G401 (cell line): ENCODE measurements around the gene EHD1. TPM values are rescaled to one million over a fixed set of nuclear protein-coding genes. Genes with fewer than 3 reads are reported as not detected.

Experiments
- DNase-seq: peaks from one replicate; pipeline ENCODE4 v3.0.0-alpha.2; 2015; ENCODE audit warnings: low spot score
- in situ Hi-C: cut with HindIII; loops from 2 replicates; pipeline ENCODE4 v1.10.0; 2016; ENCODE audit warnings: low sequenced_read_pairs, mixed read lengths
- total RNA-seq: library from RNA; depleted of rRNA; stranded (reverse); fragments of >200 nt; shearing (Covaris generic); gene quantifications from 2 replicates; pipeline ENCODE4 v1.2.3, GENCODE V29; 2014

The EHD1 gene
- total RNA-seq, 1 experiment from 2014 or later = 32.4 TPM

DNA sequence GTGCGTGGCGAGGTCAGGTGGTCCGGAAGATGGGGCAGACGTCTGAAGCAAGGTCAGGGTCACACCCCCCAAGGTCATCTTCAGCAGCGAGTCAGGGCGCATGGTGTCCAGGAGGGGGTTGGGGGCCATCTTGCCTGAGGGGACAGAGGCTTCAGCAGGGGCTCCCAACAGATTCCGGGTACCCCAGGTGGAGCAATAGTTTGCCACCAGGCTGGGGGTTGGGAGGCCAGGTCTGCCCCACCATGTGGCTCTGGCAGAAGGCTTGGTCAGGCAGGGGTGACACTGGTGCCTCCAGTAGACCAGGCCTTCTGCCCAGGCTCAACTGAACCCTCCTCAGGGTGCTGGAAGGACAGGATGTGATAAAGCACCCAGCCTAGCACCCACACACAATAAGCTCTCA, 32.7 kb upstream of the EHD1 start:
- no peak for DNase-seq
- in situ Hi-C loops = no loop called here

- DNase-seq = no peak
- in situ Hi-C loops = no loop called here
Measured at GRCh38 chr11:64910451-64911093, 32.2 kb upstream of the EHD1 start.

- no peak for DNase-seq
- in situ Hi-C loops = no loop called here
Measured at GRCh38 chr11:64909653-64910343, 31.4 kb upstream of the EHD1 start.

DNA sequence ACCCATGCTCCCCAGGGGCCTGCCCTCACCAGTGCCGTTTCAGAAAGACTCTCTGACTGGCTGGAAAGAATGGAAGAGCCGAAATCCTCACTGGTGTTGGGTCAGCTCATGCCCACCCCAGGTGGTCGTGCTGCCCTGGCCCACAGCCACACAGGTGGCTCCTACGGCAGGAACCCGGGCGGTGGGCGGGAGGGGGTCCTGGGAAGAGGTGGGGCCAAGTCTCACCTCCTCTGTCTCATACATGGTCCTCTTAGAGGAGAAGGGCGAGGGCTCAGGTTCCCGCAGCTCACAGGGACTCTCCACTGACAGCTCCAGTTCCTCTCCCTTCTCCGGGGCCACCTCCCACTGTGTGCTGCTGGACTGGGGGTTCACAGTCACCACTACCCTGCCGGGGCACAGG, 30.3 kb upstream of the EHD1 start:
- in situ Hi-C loops = no loop called here
- no peak for DNase-seq

DNA sequence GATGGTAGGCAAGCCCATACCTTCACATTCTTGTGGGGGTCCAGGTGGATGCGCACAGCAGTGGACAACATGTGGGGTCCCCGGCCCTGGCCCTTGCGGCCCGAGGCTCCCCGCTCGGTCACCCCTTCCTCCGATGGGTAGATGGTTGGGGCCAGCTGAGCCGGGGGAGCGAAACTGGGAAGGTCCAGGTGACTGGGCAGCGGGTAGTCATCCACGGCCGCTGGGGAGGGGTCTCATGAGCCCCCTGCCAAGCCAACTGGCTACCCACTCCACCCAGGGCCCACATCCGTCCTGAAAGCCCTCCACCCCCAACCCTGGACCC, 27.9 kb upstream of the EHD1 start:
- no peak for DNase-seq
- in situ Hi-C loops = no loop called here

DNA sequence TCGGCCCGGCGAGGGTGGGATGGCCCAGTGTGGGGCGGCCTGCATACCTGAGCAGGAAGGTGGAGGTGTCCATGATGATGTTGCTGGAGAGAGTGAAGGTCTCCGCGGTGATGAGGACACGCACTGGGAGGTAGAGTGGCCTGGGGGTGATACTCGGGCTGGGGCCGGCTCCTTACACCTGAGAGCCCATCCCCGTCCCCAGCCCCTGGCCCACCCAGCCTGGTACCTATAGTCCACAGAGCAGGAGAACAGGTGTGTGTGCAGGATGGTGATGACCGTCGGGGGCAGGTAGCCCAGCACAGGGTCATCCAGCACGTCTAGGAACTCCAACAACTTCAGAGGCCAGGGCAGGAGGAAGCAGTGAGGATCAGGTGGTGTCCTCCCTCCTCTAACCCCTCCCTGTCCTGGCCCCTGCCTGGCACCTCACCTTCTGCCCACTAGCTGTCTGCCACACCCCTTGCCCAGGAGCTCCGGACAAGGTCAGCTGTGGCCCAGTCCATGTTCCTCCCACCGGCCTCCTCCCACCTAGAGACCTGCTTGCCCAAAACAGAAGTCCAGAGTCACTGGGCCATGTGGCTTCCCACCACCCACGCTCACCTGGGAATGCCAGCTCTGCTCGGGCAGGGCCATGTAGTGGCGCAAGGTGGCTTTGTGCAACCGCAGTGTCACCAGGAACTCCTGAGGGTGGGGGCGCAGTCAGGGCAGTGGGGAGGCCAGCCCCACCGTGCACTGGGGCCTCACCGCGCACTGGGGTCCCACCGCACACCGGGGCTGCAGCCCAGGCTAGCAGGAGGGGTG, 27.3 kb upstream of the EHD1 start:
- in situ Hi-C loops = no loop called here
- no peak for DNase-seq

DNA sequence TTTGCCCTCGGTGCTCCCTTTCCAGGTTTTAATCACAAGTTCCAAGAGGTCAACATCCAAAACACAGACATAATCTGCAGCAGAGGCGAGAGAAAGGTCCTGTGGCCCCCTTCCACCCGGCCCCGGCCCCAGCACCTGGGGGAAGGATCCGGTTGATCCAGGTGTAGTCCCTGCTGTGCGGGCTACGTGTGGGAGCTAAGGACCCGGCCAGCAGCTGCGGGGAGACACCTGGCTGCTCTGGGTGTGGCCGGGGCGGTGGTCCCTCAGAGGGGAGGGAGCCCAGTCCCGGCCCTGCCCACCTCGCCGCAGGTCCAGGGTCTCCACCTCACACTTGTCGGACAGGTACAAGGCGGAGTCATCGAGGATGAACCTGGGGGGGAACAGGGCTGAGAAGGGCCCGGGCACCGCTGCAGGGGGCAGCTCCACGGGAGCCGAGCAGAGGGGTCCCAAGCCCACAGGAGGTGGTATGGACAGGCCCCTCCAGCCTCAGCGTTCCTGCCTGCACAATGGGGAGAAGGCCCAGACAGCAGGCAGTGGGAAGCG, 24.9 kb upstream of the EHD1 start:
- no peak for DNase-seq
- in situ Hi-C loops = no loop called here

DNA sequence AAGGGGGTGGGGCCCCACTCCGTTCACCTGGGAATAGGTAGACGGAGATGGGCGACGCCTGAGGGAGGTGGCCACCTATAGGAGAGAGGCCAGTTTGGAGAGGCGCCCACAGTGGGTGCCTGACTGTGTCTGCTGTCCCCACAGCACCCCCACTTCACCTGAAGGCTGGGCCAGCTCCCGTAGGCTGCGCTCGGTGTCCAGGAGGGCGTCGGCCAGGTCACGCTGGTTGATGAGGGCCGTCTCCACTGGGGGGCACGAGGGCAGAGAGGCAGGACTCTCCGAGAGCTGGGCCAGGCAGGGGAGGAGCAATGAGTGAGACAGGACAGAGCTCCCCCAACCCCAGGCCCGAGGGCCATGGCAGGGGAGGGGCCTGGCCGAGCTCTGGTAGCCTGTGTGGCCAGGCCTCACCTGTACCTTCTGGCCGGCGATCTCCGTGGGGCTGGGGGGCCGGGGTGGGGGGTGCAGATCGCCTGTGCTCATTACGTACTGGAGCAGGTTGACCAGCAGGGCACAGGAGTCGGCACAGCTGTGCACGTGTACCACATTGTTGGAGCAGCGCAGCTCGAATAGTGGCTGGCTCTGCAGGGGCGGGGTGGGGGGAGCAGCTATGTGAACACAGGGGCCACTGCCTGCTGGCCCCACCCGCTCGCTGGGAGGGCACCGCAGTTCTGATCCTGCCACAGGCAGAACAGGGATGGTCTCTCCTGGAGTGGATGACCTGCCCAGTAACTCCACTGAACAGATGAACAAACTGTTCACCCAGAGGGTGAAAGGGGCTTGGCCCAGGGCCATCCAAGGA, 23.9 kb upstream of the EHD1 start:
- no peak for DNase-seq
- in situ Hi-C loops = no loop called here

DNA sequence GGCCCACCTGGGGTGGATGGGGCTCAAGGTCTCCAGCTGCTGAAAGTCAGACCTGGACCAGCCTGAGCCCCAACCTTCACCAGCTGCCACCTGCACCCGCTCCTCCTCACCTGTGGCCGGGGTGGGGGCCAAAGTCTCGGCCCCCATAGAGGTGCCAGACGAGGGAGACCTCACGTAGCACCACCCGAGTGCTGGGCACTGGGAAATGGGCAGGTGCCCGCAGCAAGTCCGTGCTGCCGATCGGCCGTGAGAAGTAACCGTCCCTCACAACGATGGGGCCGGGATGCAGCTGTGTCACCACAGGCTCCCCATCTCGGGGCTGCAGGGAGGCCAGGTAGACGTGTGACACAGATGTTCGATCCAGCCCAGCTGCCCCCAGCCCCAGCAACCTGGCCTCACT, 22.4 kb upstream of the EHD1 start:
- no peak for DNase-seq
- in situ Hi-C loops = no loop called here

DNA sequence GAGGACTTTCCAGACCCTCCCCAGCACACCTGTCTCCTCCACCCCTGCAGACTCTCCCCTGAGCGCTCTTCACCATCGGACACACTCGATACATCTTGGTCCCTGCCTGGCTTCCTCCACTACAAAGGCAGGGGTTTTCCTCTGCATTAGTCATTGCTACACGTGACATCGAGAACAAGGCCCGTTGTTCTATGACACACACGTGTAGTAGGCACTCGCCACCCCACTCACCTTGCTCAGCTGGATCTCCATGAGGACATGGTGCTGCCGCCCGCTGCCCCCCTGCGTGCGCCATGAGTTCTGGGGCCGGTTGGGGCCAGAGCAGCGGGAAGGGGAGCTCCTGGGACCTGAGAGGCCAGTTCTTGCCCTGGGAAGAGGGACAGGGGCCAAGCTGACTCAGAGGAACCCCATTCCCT, 21.9 kb upstream of the EHD1 start:
- in situ Hi-C loops = no loop called here
- DNase-seq = no peak

GRCh38 chr11:64898541-64898940, 20.1 kb upstream of the EHD1 start:
- in situ Hi-C loops = no loop called here

GRCh38 chr11:64898076-64898445, 19.6 kb upstream of the EHD1 start:
- DNase-seq = no peak
- in situ Hi-C loops = no loop called here

More at GRCh38 chr11:64898541-64898940, 20.1 kb upstream of the EHD1 start:
- DNase-seq = no peak

- no peak for DNase-seq
- in situ Hi-C loops = no loop called here
Measured at GRCh38 chr11:64897381-64898075, 19.1 kb upstream of the EHD1 start.

DNA sequence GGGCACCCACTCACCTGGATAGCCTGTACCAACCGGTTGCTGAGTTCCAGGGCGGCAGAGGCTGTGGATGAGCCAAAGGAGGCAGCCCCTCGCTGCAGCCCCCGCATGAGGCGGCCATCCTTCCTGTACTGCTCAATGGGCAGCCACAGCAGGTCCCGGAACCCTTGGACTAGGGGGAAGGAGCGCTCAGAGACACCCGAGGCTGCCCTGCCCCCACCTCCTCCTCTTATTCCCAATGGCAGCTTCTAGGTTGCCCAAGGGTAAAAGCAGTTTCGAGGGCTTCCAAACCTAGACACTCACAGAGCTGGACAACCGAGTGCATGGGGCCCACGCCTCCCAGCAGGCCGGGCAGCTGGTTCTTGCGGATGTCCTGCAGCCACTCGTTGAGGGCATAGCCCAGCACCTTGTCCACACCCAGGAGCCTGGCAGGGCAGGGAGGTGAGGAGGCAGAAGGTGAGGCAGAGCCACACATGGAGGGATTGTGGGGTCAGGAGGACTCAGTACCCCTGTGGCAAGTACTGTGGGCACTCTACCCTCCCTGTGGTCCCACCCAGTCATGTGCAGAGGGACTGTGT, 18.1 kb upstream of the EHD1 start:
- no peak for DNase-seq
- in situ Hi-C loops = no loop called here

DNA sequence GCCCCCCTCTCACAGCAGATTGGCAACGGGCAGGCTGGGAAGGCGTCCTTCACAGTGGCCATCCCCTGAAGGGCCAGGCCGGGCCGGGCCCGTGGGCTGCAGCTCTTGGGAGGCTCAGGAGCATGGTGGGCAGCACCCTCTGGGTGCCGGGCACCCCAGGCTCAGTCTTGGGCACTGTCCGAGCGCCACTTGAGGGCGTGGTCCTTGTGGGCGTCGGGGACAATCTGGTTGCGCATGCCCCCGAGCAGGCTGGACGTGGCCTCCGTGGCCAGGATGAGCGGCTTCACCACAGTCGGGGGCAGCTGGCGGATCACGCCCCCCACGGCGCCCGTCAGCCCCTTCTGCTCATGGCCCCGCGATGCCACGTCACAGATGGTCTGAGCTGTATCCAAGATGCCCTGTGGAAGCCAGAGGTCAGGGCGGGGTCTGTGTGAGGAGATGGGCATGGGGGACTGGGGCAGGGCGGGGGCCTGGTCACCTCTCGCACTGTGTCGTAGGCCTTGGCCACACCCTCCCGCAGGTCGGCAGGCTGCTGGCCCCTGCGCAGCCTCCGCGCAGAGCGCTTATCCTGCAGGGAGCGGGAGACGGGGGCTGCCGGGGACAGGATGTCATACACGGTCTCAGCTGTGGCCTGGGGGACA, 16.5 kb upstream of the EHD1 start:
- in situ Hi-C loops = loop anchor here (5.0 kb wide), 1 partner anchor 48 kb away; no protein-coding TSS in a partner anchor
- no peak for DNase-seq

GRCh38 chr11:64894070-64894811, 15.8 kb upstream of the EHD1 start:
- in situ Hi-C loops = loop anchor here (5.0 kb wide), 1 partner anchor 47 kb away; no protein-coding TSS in a partner anchor
- peak; percentile 70 for DNase-seq
